Activated B cell treated with CpG ODN at 0.5 μM for 24 hours (primary cell): Measurements from ENCODE around the gene AK3. TPM values are rescaled to one million over a fixed set of nuclear protein-coding genes. Genes with fewer than 3 reads are reported as not detected.
A peak's percentile ranks its signal among the peaks of the same experiment; 100 is the strongest.
"Not testable (repeated sequence)": the region's sequence is repeated elsewhere in the genome, so short reads cannot be mapped to it uniquely, and the experiment has no call there.

ENCODE experiments used
- ATAC-seq: fragments of 200-7000 bp; cut with Tn5 transposase; one replicate; pipeline ENCODE4 v1.10.0; 2021; ENCODE audit warnings: low read depth, mild to moderate bottlenecking, moderate library complexity
- CTCF ChIA-PET: fragments of 350-600 bp; sonication (Branson Sonifier 250); formaldehyde crosslinking; loops from one replicate; lab custom pipeline; 2021; ENCODE audit warnings: antibody characterized with exemption; lab: Charles Lee
- POLR2A ChIA-PET: fragments of 350-600 bp; sonication (Branson Sonifier 250); formaldehyde crosslinking; loops from one replicate; lab custom pipeline; 2021; ENCODE audit warnings: antibody characterized with exemption; lab: Charles Lee
- DNase-seq: peaks from one replicate; pipeline ENCODE4 v3.0.0; 2022
- H3K27ac Mint-ChIP-seq: one replicate; pipeline ENCODE4 v1.8.0; 2020; ENCODE audit warnings: mixed read lengths
- H3K27me3 Mint-ChIP-seq: one replicate; pipeline ENCODE4 v1.8.0; 2021; ENCODE audit warnings: mixed read lengths
- H3K36me3 Mint-ChIP-seq: one replicate; pipeline ENCODE4 v1.8.0; 2021; ENCODE audit warnings: low read depth, mixed read lengths
- H3K4me1 Mint-ChIP-seq: one replicate; pipeline ENCODE4 v1.8.0; 2021; ENCODE audit warnings: mixed read lengths
- H3K4me3 Mint-ChIP-seq: one replicate; pipeline ENCODE4 v1.8.0; 2020; ENCODE audit warnings: mild to moderate bottlenecking, mixed read lengths
- H3K9me3 Mint-ChIP-seq: one replicate; pipeline ENCODE4 v1.8.0; 2020; ENCODE audit warnings: mixed read lengths
- intact Hi-C: fragments of 100-400 bp; cut with micrococcal nuclease; formaldehyde crosslinking; loops from one replicate; pipeline ENCODE4 v1.15.1; 2024
- total RNA-seq: library from RNA; stranded (reverse); gene quantifications from 2 replicates; pipeline ENCODE4 v1.2.3, GENCODE V29; 2022
- TF ChIP-seq, protein P1 (sequence below): fragments of 200-600 bp; IDR thresholded peaks from one replicate; pipeline ENCODE4 v1.8.0; 2022; ENCODE audit warnings: antibody characterized with exemption, mild to moderate bottlenecking

AK3 gene
- total RNA-seq, 1 donor from 2014 or later, result 16.9 TPM

DNA sequence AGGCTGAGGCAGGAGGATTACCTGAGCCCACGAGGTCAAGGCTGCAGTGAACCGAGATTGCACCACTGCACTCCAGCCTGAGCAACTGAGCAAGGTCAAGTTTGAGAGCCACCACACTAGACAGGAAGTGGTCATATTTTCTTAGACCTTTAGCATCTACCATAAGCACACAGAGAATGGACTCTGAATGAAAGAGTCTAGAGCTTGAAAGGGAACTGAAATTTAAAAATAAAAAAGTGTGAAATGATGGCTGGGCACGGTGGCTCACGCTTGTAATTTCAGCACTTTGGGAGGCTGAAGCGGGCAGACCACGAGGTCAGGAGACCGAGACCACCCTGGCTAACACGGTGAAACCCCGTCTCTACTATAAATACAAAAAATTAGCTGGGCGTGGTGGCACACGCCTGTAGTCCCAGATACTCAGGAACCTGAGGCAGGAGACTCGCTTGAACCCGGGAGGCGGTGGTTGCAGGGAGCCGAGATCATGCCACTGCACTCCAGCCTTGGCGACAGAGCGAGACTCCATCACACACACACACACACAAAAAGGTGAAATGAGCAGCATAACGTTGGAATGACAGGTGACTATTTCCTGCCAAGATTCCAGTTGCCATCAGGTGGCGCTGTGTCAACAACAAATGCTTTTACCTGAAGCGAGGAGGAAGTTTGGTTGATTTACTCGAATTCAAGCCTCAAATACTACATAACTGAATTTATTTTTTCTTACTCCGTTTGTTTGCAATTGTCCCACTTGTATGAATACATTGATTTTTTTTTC lies 21.3 kb upstream of the AK3 start:
- TF ChIP-seq, protein P1, sequence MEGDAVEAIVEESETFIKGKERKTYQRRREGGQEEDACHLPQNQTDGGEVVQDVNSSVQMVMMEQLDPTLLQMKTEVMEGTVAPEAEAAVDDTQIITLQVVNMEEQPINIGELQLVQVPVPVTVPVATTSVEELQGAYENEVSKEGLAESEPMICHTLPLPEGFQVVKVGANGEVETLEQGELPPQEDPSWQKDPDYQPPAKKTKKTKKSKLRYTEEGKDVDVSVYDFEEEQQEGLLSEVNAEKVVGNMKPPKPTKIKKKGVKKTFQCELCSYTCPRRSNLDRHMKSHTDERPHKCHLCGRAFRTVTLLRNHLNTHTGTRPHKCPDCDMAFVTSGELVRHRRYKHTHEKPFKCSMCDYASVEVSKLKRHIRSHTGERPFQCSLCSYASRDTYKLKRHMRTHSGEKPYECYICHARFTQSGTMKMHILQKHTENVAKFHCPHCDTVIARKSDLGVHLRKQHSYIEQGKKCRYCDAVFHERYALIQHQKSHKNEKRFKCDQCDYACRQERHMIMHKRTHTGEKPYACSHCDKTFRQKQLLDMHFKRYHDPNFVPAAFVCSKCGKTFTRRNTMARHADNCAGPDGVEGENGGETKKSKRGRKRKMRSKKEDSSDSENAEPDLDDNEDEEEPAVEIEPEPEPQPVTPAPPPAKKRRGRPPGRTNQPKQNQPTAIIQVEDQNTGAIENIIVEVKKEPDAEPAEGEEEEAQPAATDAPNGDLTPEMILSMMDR, result no peak
- DNase-seq (peak; percentile 61), ATAC-seq (peak; percentile 70)
- H3K9me3 Mint-ChIP-seq, result no peaks in the 10 kb centered on the region
- H3K27me3 Mint-ChIP-seq, result no peaks in the 10 kb centered on the region
- peak overlapping the region; percentile 72 for H3K4me3 Mint-ChIP-seq
- H3K27ac Mint-ChIP-seq, result peak overlapping the region; percentile 54
- peaks cover 24% of the 10 kb centered on the region for H3K4me1 Mint-ChIP-seq
- POLR2A ChIA-PET, result interaction anchor here (0.7 to 2.4 kb wide), 4 partner anchors 223 to 677 kb away, joined by 3 to 12 read pairs (median 6); partner anchors contain the start of genes JAK2 and PLGRKT
- CTCF ChIA-PET, result interaction anchor here (0.6 to 5.6 kb wide), 20 partner anchors 11 to 1292 kb away, joined by 3 to 54 read pairs (median 4); partner anchors contain the start of genes CD274, PLGRKT and RCL1
- intact Hi-C loops, result loop anchor here (1.0 to 10.0 kb wide), 13 partner anchors 21 to 1293 kb away; partner anchors contain the start of genes AK3 and ERMP1
- no peaks in the 10 kb centered on the region for H3K36me3 Mint-ChIP-seq

GRCh38 chr9:4760122-4760521 lies 19.1 kb upstream of the AK3 start:
- Mint-ChIP-seq H3K4me1 (peaks cover 24% of the 10 kb centered on the region), H3K27me3 (no peaks in the 10 kb centered on the region), H3K36me3 (no peaks in the 10 kb centered on the region), H3K9me3 (no peaks in the 10 kb centered on the region), H3K4me3 (no peak overlapping the region), H3K27ac (no peak overlapping the region)
- CTCF ChIA-PET, result interaction anchor here (0.7 to 5.6 kb wide), 17 partner anchors 10 to 1073 kb away, joined by 3 to 52 read pairs (median 4); partner anchors contain the start of genes CD274, ERMP1, JAK2 and RCL1
- no peak for DNase-seq
- ATAC-seq, result no peak
- intact Hi-C loops, result loop anchor here (5.0 to 10.0 kb wide), 4 partner anchors 292 to 1295 kb away; partner anchors contain the start of gene ERMP1
- TF ChIP-seq, protein P1, result no peak
- POLR2A ChIA-PET, result interaction anchor here (1.1 kb wide), 1 partner anchor 840 kb away, joined by 4 read pairs; no protein-coding TSS in a partner anchor

- Mint-ChIP-seq H3K27me3 (no peaks in the 10 kb centered on the region), H3K4me3 (no peak overlapping the region), H3K27ac (no peak overlapping the region), H3K36me3 (no peaks in the 10 kb centered on the region), H3K4me1 (peaks cover 4% of the 10 kb centered on the region), H3K9me3 (no peaks in the 10 kb centered on the region)
- no peak for DNase-seq
- CTCF ChIA-PET, result interaction anchor here (1.0 to 1.9 kb wide), 3 partner anchors 152 to 231 kb away, joined by 4 to 6 read pairs (median 5); no protein-coding TSS in a partner anchor
- TF ChIP-seq, protein P1, result no peak
- POLR2A ChIA-PET, result interaction anchor here (0.6 kb wide), 1 partner anchor 256 kb away, joined by 3 read pairs; no protein-coding TSS in a partner anchor
- intact Hi-C loops, result no loop called here
- ATAC-seq, result no peak
Observed at GRCh38 chr9:4756420-4756819, 15.4 kb upstream of the AK3 start.

GRCh38 chr9:4755026-4755609 lies 14.1 kb upstream of the AK3 start:
- H3K4me1 Mint-ChIP-seq, result peaks cover 4% of the 10 kb centered on the region
- ChIA-PET POLR2A (interaction anchor here (0.6 to 1.5 kb wide), 2 partner anchors 15 to 120 kb away, joined by 4 to 5 read pairs; no protein-coding TSS in a partner anchor), CTCF (interaction anchor here (1.2 to 1.9 kb wide), 2 partner anchors 11 to 233 kb away, joined by 3 to 6 read pairs; no protein-coding TSS in a partner anchor)
- intact Hi-C loops, result no loop called here
- TF ChIP-seq, protein P1, result no peak
- ATAC-seq (no peak), DNase-seq (no peak)
- no peaks in the 10 kb centered on the region for H3K36me3 Mint-ChIP-seq
- no peak overlapping the region for H3K27ac Mint-ChIP-seq
- no peaks in the 10 kb centered on the region for H3K27me3 Mint-ChIP-seq
- H3K4me3 Mint-ChIP-seq, result no peak overlapping the region
- no peaks in the 10 kb centered on the region for H3K9me3 Mint-ChIP-seq

GRCh38 chr9:4754530-4754929 lies 13.5 kb upstream of the AK3 start:
- H3K36me3 Mint-ChIP-seq, H3K4me1 Mint-ChIP-seq, H3K27ac Mint-ChIP-seq, intact Hi-C loops, H3K9me3 Mint-ChIP-seq, ATAC-seq, H3K27me3 Mint-ChIP-seq, DNase-seq, H3K4me3 Mint-ChIP-seq: not testable (repeated sequence)
- POLR2A ChIA-PET, result interaction anchor here (0.6 to 1.5 kb wide), 2 partner anchors 14 to 120 kb away, joined by 4 to 5 read pairs; no protein-coding TSS in a partner anchor
- CTCF ChIA-PET, result interaction anchor here (1.9 kb wide), 1 partner anchor 233 kb away, joined by 6 read pairs; no protein-coding TSS in a partner anchor
